ENCODE data around the gene PTPRT.

The PTPRT gene

GRCh38 chr20:43096126-43096930 lies 93.4 kb downstream of the PTPRT start:
- no peak for DNase-seq

- DNase-seq: no peak
Measured at GRCh38 chr20:43095034-43095433, 94.7 kb downstream of the PTPRT start.

GRCh38 chr20:43092386-43093088 lies 97.2 kb downstream of the PTPRT start:
- no peak for DNase-seq

GRCh38 chr20:43068482-43068881 lies 121.2 kb downstream of the PTPRT start:
- no peak for DNase-seq

GRCh38 chr20:43066125-43066524 lies 123.6 kb downstream of the PTPRT start:
- no peak for DNase-seq

- DNase-seq: no peak
Measured at GRCh38 chr20:43065299-43065698, 124.4 kb downstream of the PTPRT start.

GRCh38 chr20:43058077-43058476 lies 131.6 kb downstream of the PTPRT start:
- no peak for DNase-seq

- DNase-seq: no peak
Measured at GRCh38 chr20:43057317-43057716, 132.4 kb downstream of the PTPRT start.

GRCh38 chr20:43055181-43055884 lies 134.4 kb downstream of the PTPRT start:
- DNase-seq: no peak

- DNase-seq: no peak
Measured at GRCh38 chr20:43052532-43052931, 137.2 kb downstream of the PTPRT start.

- DNase-seq: no peak
Measured at GRCh38 chr20:43046966-43047365, 142.7 kb downstream of the PTPRT start.

- no peak for DNase-seq
Measured at GRCh38 chr20:43043887-43044286, 145.8 kb downstream of the PTPRT start.

GRCh38 chr20:43040427-43040826 lies 149.3 kb downstream of the PTPRT start:
- no peak for DNase-seq

GRCh38 chr20:43037605-43038309 lies 151.9 kb downstream of the PTPRT start:
- DNase-seq: no peak

GRCh38 chr20:43034981-43035724 lies 154.6 kb downstream of the PTPRT start:
- DNase-seq: no peak

GRCh38 chr20:43032459-43032858 lies 157.2 kb downstream of the PTPRT start:
- no peak for DNase-seq

GRCh38 chr20:43029176-43029575 lies 160.5 kb downstream of the PTPRT start:
- no peak for DNase-seq

GRCh38 chr20:43028470-43028869 lies 161.2 kb downstream of the PTPRT start:
- DNase-seq: no peak

- no peak for DNase-seq
Measured at GRCh38 chr20:43023836-43024235, 165.9 kb downstream of the PTPRT start.

GRCh38 chr20:43022568-43022967 lies 167.1 kb downstream of the PTPRT start:
- no peak for DNase-seq

GRCh38 chr20:43022081-43022480 lies 167.6 kb downstream of the PTPRT start:
- DNase-seq: no peak
